ENCODE measurements around the gene RPAP2. TPM values are rescaled to one million over a fixed set of nuclear protein-coding genes. Genes with fewer than 3 reads are reported as not detected.
"Not testable (repeated sequence)": the region's sequence is repeated elsewhere in the genome, so short reads cannot be mapped to it uniquely, and the experiment has no call there.

RPAP2 gene
- total RNA-seq, 1 experiment from 2014 or later = 31.8 TPM

DNA sequence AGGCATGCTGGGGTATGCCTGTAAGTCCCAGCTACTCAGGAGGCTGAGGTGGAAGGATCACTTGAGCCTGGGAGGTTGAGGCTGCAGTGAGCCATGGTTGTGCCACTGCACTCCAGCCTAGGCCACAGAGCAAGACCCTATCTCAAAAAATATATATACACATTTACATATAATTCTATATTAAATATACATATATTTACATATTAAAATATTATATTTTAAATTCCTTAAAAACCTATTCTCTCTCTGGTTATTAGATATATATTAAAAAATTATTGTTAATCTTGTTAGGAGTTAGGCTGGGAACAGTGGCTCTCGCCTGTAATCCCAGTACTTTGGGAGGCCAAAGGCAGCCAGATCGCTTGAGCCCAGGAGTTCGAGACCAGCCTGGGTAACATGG lies 22.8 kb upstream of the RPAP2 start:
- H3K36me3 ChIP-seq (ENCODE audit: insufficient read depth, low read length, poor library complexity, severe bottlenecking) = peaks cover 4% of the 10 kb centered on the region
- no peaks in the 10 kb centered on the region for H3K4me1 ChIP-seq (ENCODE audit: insufficient read depth, low read length, poor library complexity, severe bottlenecking)
- CTCF ChIA-PET = no interaction called here
- no peak overlapping the region for H3K27ac ChIP-seq (ENCODE audit: low read depth, low read length, poor library complexity, severe bottlenecking)
- no peak for TF ChIP-seq EZH2 (IDR thresholded peaks at IDR 0.05; ENCODE audit: borderline replicate concordance, low read depth, low read length, poor library complexity, severe bottlenecking)
- POLR2A ChIA-PET (ENCODE audit: low non-redundant PET) = no interaction called here
- no TSS peak for BruUV-seq (replicated peaks)
- intact Hi-C loops (cut with micrococcal nuclease; ENCODE audit: unreplicated experiment) = no loop called here
- no peaks in the 10 kb centered on the region for H3K27me3 ChIP-seq (replicated peaks; ENCODE audit: insufficient read depth, low read depth, low read length, poor library complexity)
- H3K4me3 ChIP-seq (ENCODE audit: low read depth, low read length, poor library complexity, severe bottlenecking) = no peak overlapping the region
- H3K9me3 ChIP-seq (ENCODE audit: low read depth, low read length, poor library complexity, severe bottlenecking) = no peaks in the 10 kb centered on the region
- no peak for DNase-seq (ENCODE audit: low spot score)

DNA sequence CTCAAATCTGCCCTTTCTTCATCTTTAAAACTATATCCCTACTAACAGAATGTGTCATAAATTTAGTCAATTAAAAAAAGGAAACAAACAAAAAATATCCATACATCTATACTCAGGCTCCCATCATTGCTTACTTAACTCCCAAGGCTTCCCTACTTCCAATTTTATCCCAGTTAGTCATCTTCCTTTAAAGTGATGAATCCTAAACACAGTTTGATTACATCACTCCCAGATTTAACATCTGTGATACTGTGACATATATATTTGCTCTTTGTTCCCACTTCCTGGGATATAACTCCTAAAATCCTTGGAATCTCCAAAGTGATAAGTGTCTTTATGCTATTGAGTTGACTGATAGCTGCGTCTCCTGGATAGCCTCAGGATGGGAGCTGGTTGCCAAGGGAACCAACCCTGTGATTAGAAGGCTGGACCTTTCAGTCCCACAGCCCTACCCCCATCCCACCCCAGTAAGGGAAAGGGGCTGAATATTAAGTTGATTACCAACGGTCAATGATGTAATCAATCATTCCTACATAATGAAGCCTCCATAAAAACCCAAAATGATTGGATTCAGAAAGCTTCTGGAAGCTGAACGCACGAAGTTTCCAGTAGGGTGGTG lies 21.6 kb upstream of the RPAP2 start:
- Histone ChIP-seq H3K36me3 (ENCODE audit: insufficient read depth, low read length, poor library complexity, severe bottlenecking) (peaks cover 4% of the 10 kb centered on the region), H3K27me3 (replicated peaks; ENCODE audit: insufficient read depth, low read depth, low read length, poor library complexity) (no peaks in the 10 kb centered on the region), H3K27ac (ENCODE audit: low read depth, low read length, poor library complexity, severe bottlenecking) (no peak overlapping the region), H3K4me1 (ENCODE audit: insufficient read depth, low read length, poor library complexity, severe bottlenecking) (no peaks in the 10 kb centered on the region), H3K4me3 (ENCODE audit: low read depth, low read length, poor library complexity, severe bottlenecking) (no peak overlapping the region), H3K9me3 (ENCODE audit: low read depth, low read length, poor library complexity, severe bottlenecking) (no peaks in the 10 kb centered on the region)
- ChIA-PET CTCF (no interaction called here), POLR2A (ENCODE audit: low non-redundant PET) (no interaction called here)
- TF ChIP-seq, protein P1, sequence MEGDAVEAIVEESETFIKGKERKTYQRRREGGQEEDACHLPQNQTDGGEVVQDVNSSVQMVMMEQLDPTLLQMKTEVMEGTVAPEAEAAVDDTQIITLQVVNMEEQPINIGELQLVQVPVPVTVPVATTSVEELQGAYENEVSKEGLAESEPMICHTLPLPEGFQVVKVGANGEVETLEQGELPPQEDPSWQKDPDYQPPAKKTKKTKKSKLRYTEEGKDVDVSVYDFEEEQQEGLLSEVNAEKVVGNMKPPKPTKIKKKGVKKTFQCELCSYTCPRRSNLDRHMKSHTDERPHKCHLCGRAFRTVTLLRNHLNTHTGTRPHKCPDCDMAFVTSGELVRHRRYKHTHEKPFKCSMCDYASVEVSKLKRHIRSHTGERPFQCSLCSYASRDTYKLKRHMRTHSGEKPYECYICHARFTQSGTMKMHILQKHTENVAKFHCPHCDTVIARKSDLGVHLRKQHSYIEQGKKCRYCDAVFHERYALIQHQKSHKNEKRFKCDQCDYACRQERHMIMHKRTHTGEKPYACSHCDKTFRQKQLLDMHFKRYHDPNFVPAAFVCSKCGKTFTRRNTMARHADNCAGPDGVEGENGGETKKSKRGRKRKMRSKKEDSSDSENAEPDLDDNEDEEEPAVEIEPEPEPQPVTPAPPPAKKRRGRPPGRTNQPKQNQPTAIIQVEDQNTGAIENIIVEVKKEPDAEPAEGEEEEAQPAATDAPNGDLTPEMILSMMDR (conservative IDR thresholded peaks at IDR 0.05; ENCODE audit: low read depth, low read length) = no peak
- TF ChIP-seq EZH2 (IDR thresholded peaks at IDR 0.05; ENCODE audit: borderline replicate concordance, low read depth, low read length, poor library complexity, severe bottlenecking) = no peak
- BruUV-seq (replicated peaks) = no TSS peak
- intact Hi-C loops (cut with micrococcal nuclease; ENCODE audit: unreplicated experiment) = no loop called here
- no peak for DNase-seq (ENCODE audit: low spot score)

DNA sequence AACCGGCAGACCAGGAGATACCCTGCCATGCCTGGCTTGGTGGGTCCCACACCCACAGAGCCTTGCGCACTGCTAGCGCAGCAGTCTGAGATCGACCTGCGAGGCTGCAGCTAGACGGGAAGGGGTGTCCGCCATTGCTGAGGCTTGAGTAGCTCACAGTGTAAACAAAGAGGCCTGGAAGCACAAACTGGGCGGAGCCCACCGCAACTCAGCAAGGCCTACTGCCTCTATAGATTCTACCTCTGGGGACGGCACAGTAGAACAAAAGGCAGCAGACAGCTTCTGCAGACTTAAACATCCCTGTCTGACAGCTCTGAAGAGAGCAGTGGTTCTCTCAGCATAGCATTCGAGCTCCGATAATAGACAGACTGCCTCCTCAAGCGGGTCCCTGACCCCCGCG lies 19.1 kb upstream of the RPAP2 start:
- H3K36me3 ChIP-seq (ENCODE audit: insufficient read depth, low read length, poor library complexity, severe bottlenecking); H3K27me3 ChIP-seq (replicated peaks; ENCODE audit: insufficient read depth, low read depth, low read length, poor library complexity); H3K4me1 ChIP-seq (ENCODE audit: insufficient read depth, low read length, poor library complexity, severe bottlenecking); CTCF ChIA-PET; BruUV-seq (replicated peaks); intact Hi-C loops (cut with micrococcal nuclease; ENCODE audit: unreplicated experiment); H3K9me3 ChIP-seq (ENCODE audit: low read depth, low read length, poor library complexity, severe bottlenecking); H3K4me3 ChIP-seq (ENCODE audit: low read depth, low read length, poor library complexity, severe bottlenecking); POLR2A ChIA-PET (ENCODE audit: low non-redundant PET); H3K27ac ChIP-seq (ENCODE audit: low read depth, low read length, poor library complexity, severe bottlenecking); DNase-seq (ENCODE audit: low spot score): not testable (repeated sequence)

DNA sequence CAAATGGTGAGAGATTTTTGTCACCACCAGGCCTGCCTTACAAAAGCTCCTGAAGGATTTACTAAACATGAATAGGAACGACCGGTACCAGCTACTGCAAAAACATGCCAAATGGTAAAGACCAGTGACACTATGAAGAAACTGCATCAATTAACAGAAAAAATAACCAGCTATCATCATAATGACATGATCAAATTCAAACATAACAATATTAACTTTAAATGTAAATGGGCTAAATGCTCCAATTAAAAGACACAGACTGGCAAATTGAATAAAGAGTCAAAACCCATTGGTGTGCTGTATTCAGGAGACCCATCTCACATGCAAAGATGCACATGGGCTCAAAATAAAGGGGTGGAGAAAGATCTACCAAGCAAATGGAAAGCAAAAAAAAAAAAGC lies 17.4 kb upstream of the RPAP2 start:
- DNase-seq (ENCODE audit: low spot score); intact Hi-C loops (cut with micrococcal nuclease; ENCODE audit: unreplicated experiment); H3K9me3 ChIP-seq (ENCODE audit: low read depth, low read length, poor library complexity, severe bottlenecking); POLR2A ChIA-PET (ENCODE audit: low non-redundant PET); H3K4me3 ChIP-seq (ENCODE audit: low read depth, low read length, poor library complexity, severe bottlenecking); BruUV-seq (replicated peaks); H3K27ac ChIP-seq (ENCODE audit: low read depth, low read length, poor library complexity, severe bottlenecking); H3K4me1 ChIP-seq (ENCODE audit: insufficient read depth, low read length, poor library complexity, severe bottlenecking); H3K27me3 ChIP-seq (replicated peaks; ENCODE audit: insufficient read depth, low read depth, low read length, poor library complexity); H3K36me3 ChIP-seq (ENCODE audit: insufficient read depth, low read length, poor library complexity, severe bottlenecking): not testable (repeated sequence)
- CTCF ChIA-PET = interaction anchor here (0.6 kb wide), 1 partner anchor 10 kb away, joined by 5 read pairs; no protein-coding TSS in a partner anchor

All from A673 (cell line).